ENCODE data around the gene EPSTI1.

DNA sequence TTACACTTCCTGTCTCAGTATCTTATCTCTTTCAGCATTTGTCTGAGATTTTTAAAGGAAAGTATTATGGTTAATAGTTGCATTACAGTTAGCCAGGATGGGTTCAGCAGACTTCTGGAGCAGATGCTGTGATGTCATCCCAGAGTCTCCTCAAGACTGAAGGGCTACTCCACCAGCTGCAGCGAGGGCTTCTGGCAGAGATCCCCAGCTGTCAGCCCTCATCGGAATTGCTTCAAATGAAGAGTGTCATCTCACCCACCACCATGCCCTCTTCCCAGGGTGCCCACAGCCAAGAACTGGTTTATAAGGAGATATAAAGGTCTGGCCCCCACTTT lies 126.3 kb downstream of the EPSTI1 start:
- no peak for TF ChIP-seq POLR2AphosphoS5 (IDR thresholded peaks at IDR 0.05; ENCODE audit: low read depth, low read length)
- TF ChIP-seq POLR2A (IDR thresholded peaks at IDR 0.05; ENCODE audit: low read depth, low read length), result no peak

All from GM12891 (cell line).